Measurements from ENCODE around the gene CST9. TPM values are rescaled to one million over a fixed set of nuclear protein-coding genes. Genes with fewer than 3 reads are reported as not detected.

CST9 gene
- total and polyA plus RNA-seq, 9 of the 15 experiments (the other 6 are each of a cell fraction or from before 2014, with no cell fraction given), result not detected

DNA sequence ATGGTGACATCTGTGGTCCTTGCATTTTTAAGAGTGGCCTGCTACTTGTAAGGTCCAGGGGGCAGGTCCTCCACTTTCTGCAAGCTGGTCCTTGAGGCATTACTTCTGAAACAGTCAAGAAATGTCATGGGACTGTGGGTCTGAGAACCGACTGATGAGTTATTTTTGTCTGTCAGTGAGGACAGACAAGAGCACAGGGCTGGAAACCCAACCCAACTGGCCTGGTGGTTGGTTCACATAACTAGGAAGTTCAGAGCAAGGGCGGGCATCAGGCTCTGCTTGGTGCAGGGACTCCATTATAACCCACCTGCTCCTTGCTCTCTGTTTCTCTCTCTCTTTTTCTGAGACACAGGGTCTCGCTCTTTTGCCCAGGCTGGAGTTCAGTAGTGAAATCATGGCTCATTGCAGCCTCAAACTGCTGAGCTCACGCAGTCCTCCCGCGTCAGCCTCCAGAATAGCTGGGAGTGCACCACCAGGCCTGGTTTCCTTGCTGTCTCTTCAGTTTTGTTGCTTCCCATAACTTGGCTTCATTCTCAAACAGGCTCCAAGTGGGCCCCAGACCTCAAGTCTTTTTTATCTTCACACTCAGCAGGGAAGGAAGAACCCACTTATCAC lies 22.8 kb upstream of the CST9 start:
- in situ Hi-C loops (cut with MboI) (no loop called here), intact Hi-C loops (cut with micrococcal nuclease) (no loop called here)
- H3K4me2 ChIP-seq (ENCODE audit: insufficient read depth, low read length), result peak overlapping the region; percentile 46; the same call in 1 of the 2 replicates
- H3K9me1 ChIP-seq (ENCODE audit: control insufficient read depth, insufficient read depth, low read length), result no peaks in the 10 kb centered on the region
- H3K9ac ChIP-seq (ENCODE audit: insufficient read depth in 1 of 2, low read depth in 2 of 2, low read length in 2 of 2), result no peak overlapping the region
- CTCF ChIA-PET (ENCODE audit: low intra/inter-chr PET ratio), result no interaction called here
- H4K20me1 ChIP-seq (replicated peaks; ENCODE audit: control insufficient read depth, insufficient read depth, low read length), result no peaks in the 10 kb centered on the region
- BruUV-seq (replicated peaks), result no TSS peak
- H2AFZ ChIP-seq (ENCODE audit: low read depth, low read length), result peak overlapping the region; percentile 66; the same call in 1 of the 2 replicates
- no peak for ATAC-seq
- peaks cover 2 to 17% of the 10 kb centered on the region in 2 experiments; a peak in 2 of 5 replicates for H3K4me1 ChIP-seq (replicated peaks in 1 of 2; ENCODE audit: control insufficient read depth in 2 of 2, insufficient read depth in 2 of 2, low read length in 2 of 2)
- no peak overlapping the region for H3K27ac ChIP-seq (ENCODE audit: extremely low read depth, low read depth, low read length)
- no peak overlapping the region for H3K4me3 ChIP-seq
- peaks cover 8% of the 10 kb centered on the region; the same call in 1 of the 3 replicates for H3K36me3 ChIP-seq (ENCODE audit: control insufficient read depth, insufficient read depth, low read length)
- WGBS (ENCODE audit: insufficient coverage, low coverage, missing lambda C conversion rate), result 26% methylated on average over 4 of the region's 6 CpGs
- no peak for DNase-seq (ENCODE audit: extremely low read depth in 1 of 4, low spot score in 3 of 4)
- POLR2A ChIA-PET, result interaction anchor here (0.5 to 1.6 kb wide), 2 partner anchors 8 to 237 kb away, joined by 3 to 7 read pairs; no protein-coding TSS in a partner anchor
- TF ChIP-seq SMAD2 (IDR thresholded peaks at IDR 0.05; ENCODE audit: low read depth, low read length) (no peak), ZNF583 (CRISPR knock-in tag; IDR thresholded peaks at IDR 0.05) (no peak), TEAD1 (CRISPR knock-in tag; IDR thresholded peaks at IDR 0.05) (no peak), PHB (CRISPR knock-in tag; IDR thresholded peaks at IDR 0.05) (no peak), ESRRB (CRISPR knock-in tag; IDR thresholded peaks at IDR 0.05; ENCODE audit: borderline replicate concordance) (no peak), ZNF253 (CRISPR knock-in tag; conservative IDR thresholded peaks at IDR 0.05) (no peak), ZNF224 (CRISPR knock-in tag; IDR thresholded peaks at IDR 0.05) (no peak), EGR1 (conservative IDR thresholded peaks at IDR 0.05) (no peak), KDM1A (IDR thresholded peaks at IDR 0.05) (no peak), ZNF408 (CRISPR knock-in tag; IDR thresholded peaks at IDR 0.05; ENCODE audit: low read depth) (no peak)
- TF ChIP-seq, protein P1, sequence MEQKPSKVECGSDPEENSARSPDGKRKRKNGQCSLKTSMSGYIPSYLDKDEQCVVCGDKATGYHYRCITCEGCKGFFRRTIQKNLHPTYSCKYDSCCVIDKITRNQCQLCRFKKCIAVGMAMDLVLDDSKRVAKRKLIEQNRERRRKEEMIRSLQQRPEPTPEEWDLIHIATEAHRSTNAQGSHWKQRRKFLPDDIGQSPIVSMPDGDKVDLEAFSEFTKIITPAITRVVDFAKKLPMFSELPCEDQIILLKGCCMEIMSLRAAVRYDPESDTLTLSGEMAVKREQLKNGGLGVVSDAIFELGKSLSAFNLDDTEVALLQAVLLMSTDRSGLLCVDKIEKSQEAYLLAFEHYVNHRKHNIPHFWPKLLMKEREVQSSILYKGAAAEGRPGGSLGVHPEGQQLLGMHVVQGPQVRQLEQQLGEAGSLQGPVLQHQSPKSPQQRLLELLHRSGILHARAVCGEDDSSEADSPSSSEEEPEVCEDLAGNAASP (IDR thresholded peaks at IDR 0.05), result no peak
- H3K27me3 ChIP-seq (ENCODE audit: control insufficient read depth in 2 of 2, insufficient read depth in 2 of 2, low read length in 2 of 2), result no peaks in the 10 kb centered on the region
- no peak for FAIRE-seq
- H3K9me3 ChIP-seq (replicated peaks; ENCODE audit: control insufficient read depth, insufficient read depth, low read depth, low read length), result no peaks in the 10 kb centered on the region
- H3K79me2 ChIP-seq (ENCODE audit: control insufficient read depth, insufficient read depth, low read length), result no peaks in the 10 kb centered on the region
